ES-I3 (cell line): Measurements from ENCODE around the gene SOX18.

ENCODE experiments used
- H3K36me3 ChIP-seq: 2 replicates; pipeline ENCODE4 v1.6.1; 2013; ENCODE audit warnings: mild to moderate bottlenecking, low read length, control low read depth, moderate library complexity; ENCODE audit not compliant: insufficient read depth
- H3K4me1 ChIP-seq: 2 replicates; pipeline ENCODE4 v1.6.1; 2013; ENCODE audit warnings: mild to moderate bottlenecking, control low read depth, low read length; ENCODE audit not compliant: insufficient read depth
- H3K9ac ChIP-seq: 2 replicates; pipeline ENCODE4 v1.6.1; 2013; ENCODE audit warnings: low read depth, mild to moderate bottlenecking, low read length, moderate library complexity
- H3K9me3 ChIP-seq: 2 replicates; pipeline ENCODE4 v1.6.1; 2013; ENCODE audit warnings: mild to moderate bottlenecking, low read length, moderate library complexity; ENCODE audit not compliant: control insufficient read depth, insufficient read depth

Gene SOX18

DNA sequence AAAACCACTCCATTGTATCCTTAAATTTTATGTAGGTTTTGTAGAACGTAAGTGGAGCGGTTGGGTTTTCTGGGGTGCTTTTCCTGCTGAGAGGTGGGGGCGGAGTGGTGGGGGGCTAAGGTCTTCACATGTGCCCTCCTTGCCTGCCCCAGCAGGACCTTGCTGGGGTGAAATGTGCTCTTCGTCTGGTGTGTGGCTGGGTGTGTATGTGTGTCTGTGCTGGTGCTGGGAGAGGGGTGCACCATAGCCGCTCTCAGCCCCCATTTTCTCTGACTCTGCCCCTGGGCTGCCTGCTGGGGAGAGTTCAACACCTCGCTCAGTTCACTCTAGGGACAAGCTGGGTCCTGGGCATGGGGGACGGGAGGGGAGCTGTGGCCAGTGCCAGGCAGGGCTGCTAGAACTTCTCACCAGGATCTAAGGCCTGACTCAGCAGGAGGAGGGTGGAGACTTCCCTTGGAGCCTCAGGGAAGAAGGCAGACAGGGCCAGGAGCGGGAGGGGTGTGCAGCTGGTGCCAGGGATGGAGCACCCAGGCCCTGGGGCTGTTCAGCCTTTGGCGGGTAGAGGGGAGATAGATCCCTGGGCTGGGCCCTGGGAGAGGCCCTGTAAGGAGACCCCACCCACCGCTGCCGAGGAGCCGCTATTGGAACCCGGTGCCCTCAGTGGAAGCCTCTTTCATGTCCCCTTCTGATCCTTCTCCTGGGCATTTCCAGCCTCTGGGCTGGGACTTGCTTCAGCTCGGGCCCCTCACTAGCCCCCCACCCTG, 4.8 kb downstream of the SOX18 start:
- H3K9ac ChIP-seq: no peak overlapping the region

DNA sequence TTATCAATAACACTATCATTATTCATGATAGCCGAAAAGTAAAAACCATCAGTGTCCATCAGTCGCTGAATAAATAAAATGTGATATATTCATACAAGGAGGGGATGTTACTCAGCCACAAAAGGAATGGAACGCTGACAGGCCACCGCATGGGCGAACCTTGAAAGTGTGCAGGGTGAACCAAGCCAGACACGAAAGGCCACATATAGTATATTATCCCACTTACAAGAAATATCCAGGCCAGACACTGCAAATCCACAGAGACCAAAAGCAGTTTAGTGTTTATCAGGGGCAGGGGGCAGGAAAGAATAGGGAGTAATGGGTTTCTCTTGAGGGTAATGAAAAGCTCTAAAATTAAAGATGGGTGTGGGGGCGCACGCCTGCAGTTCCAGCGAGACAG, 5.7 kb downstream of the SOX18 start:
- H3K4me1 ChIP-seq: peaks cover 19% of the 10 kb centered on the region; the same call in 1 of the 2 replicates
- no peaks in the 10 kb centered on the region for H3K36me3 ChIP-seq
- no peak overlapping the region for H3K9ac ChIP-seq
- no peaks in the 10 kb centered on the region for H3K9me3 ChIP-seq

More for the DNA sequence above, 4.8 kb downstream of the SOX18 start:
- Histone ChIP-seq H3K4me1 (peaks cover 14% of the 10 kb centered on the region; the same call in 1 of the 2 replicates), H3K36me3 (no peaks in the 10 kb centered on the region), H3K9me3 (no peaks in the 10 kb centered on the region)

DNA sequence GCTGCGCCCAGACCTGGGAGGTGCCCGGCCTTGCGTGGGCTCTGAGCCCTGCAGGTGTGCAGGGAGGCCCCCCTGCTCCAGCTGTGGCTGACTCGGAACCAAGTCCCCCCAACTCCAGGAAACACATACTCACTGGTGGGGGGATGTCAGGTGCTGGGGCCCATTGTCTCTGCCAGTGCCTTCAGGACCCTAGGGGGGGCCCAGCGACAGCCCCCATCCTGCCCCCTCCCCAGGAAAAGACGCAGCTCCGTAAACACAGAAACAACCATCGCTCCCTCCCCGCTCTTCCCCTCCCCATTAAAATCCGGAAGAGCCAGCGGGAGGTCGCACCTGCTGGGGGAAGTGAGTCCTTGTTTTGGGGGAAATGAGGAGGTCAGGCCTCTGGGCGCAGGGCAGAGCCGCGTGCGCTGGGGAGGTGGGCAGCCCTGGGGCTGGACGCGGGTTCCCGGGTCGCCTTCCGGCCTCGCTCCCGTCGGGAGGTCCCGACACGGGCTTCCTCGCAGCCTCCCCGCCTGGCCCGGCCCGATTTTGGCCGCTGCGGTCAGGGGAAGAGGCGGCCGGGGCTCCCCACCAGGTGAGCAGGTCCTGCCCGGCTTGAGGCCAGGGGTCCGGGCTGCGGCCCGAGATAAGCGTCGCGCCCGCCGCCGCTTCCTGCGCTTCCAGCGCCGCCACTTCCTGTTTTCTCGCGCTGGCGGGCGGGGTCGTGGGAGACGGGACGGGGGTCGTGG, 7.2 kb downstream of the SOX18 start:
- H3K9ac ChIP-seq: peak overlapping the region; percentile 71; the same call in 1 of the 2 replicates
- no peaks in the 10 kb centered on the region for H3K36me3 ChIP-seq
- no peaks in the 10 kb centered on the region for H3K9me3 ChIP-seq
- H3K4me1 ChIP-seq: peaks cover 19% of the 10 kb centered on the region; the same call in 1 of the 2 replicates

GRCh38 chr20:64041781-64042053, 7.7 kb downstream of the SOX18 start:
- peaks cover 19% of the 10 kb centered on the region; the same call in 1 of the 2 replicates for H3K4me1 ChIP-seq
- no peaks in the 10 kb centered on the region for H3K9me3 ChIP-seq
- H3K9ac ChIP-seq: peak overlapping the region; percentile 71; the same call in 1 of the 2 replicates
- no peaks in the 10 kb centered on the region for H3K36me3 ChIP-seq

DNA sequence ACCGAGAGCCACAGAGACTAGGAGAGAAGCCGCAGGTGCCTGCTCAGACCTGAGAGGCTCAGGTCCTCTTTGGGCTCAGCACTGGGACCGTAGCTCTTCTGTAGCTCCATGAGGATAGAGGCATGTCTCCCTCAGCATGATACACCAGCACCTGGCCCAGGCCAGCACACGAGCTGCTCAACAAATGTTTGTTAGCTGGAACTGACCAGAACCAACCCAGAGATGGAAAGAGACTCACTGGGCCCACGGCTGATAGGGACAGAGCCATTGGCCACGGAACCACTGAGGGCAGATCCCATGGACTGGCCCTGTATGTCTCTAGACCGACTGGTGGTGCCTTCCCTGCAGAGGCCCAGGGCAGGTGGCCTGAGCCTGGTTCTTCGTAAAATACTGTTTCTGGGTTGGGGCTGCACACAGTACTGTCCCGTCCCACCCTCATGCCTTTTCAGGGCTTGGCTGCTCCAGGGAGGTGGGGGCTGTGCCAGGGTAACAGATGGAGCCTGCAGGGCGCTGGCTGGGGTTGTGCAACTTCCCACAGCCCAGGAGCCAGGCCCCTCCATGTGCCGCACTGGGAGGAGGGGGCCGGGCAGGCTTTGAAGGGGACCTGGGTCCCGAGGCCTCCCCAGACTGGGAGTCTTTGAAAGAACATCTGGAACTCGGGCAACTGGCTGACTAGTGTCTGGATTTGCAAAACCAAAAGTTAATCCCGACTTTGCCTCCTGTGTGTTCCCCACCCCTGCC, 8.2 kb downstream of the SOX18 start:
- H3K9me3 ChIP-seq: no peaks in the 10 kb centered on the region
- H3K36me3 ChIP-seq: no peaks in the 10 kb centered on the region
- H3K9ac ChIP-seq: no peak overlapping the region
- peaks cover 24% of the 10 kb centered on the region; the same call in 1 of the 2 replicates for H3K4me1 ChIP-seq

- Histone ChIP-seq H3K9me3 (no peaks in the 10 kb centered on the region), H3K9ac (no peak overlapping the region), H3K4me1 (peaks cover 25% of the 10 kb centered on the region; the same call in 1 of the 2 replicates)
Measured at GRCh38 chr20:64040231-64041039, 9.0 kb downstream of the SOX18 start.

DNA sequence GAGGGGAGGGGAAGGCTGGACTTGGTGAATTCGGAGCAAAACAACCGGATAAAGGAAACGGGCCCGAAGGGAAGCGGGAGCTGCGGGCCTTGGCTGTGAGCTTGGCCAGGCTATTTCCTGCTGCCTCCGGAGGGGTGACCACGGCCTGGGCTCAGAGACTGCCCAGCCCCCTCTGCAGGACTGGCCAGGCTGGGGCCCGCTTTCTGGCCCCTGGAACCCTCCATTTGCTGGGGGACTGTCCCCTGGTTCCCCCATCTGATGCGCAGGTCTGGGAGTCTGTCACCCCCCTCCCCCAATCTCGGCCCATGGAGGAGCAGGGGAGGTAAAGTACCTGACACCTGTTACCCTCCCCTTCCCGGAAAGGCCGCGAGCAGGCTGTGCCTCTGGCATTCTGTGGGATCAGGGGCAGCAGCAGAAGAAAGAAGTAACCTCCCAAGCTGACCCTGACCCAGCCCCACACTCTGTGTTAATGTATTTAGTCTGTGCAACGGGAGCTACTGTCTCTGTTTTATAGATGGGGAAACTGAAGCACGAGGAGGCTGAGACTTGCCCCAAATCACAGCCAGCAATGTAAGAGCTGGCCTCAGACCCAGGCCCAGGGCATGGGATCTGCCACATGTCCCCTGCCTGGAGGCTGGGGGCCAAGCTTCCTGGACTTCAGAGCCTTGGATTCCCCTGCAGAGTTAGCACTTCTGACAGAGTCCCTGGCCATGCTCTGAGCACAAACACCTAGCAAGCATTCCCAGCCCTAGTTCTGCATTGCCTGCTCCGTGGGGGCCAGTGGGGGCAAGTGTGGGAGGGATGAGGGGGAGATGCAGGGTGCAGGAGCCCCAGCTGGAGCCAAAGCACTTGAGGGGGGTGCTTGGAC, 9.9 kb downstream of the SOX18 start:
- Histone ChIP-seq H3K36me3 (no peaks in the 10 kb centered on the region), H3K9ac (peak overlapping the region; percentile 65), H3K4me1 (peaks cover 16% of the 10 kb centered on the region; the same call in 1 of the 2 replicates)

More at GRCh38 chr20:64040231-64041039, 9.0 kb downstream of the SOX18 start:
- no peaks in the 10 kb centered on the region for H3K36me3 ChIP-seq

DNA sequence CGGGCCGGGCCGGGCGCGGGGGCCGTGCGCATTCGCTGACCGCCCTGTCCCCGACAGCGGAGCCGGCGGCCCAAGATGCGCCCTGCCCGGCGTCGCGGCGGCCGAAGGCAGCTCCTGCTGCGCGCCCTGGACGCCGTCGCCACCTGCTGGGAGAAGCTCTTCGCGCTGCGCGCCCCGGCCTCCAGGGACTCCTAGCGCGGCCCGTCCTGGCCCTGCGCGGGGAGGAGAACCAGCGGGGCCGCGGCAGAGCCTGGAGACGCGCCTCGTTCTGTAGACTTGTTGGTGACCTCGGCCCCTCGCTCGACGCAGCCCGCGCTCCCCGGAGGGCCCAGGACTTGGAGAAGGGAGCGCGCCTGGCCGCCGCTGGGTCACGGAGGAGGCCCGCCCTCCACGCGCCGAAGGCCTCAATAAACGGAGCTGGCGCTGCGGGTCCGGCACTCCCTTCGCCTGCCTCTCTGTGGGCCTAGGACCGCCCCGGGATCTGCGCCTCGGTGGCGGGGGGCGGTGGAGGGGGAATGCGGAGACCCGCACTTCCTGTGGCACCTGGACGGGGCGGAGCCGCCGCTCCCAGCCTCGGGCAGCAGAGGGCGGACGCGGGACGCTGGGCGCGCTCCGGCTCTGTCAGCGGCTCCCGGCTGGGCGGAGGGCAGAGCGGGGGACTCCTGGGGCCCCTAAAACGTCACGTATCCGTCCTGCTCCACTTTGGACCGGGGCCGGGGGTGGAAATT, 10.7 kb downstream of the SOX18 start:
- H3K4me1 ChIP-seq: peaks cover 16% of the 10 kb centered on the region; the same call in 1 of the 2 replicates
- no peaks in the 10 kb centered on the region for H3K9me3 ChIP-seq
- no peaks in the 10 kb centered on the region for H3K36me3 ChIP-seq
- peak overlapping the region; percentile 65 for H3K9ac ChIP-seq

More for the DNA sequence above, 9.9 kb downstream of the SOX18 start:
- no peaks in the 10 kb centered on the region for H3K9me3 ChIP-seq

DNA sequence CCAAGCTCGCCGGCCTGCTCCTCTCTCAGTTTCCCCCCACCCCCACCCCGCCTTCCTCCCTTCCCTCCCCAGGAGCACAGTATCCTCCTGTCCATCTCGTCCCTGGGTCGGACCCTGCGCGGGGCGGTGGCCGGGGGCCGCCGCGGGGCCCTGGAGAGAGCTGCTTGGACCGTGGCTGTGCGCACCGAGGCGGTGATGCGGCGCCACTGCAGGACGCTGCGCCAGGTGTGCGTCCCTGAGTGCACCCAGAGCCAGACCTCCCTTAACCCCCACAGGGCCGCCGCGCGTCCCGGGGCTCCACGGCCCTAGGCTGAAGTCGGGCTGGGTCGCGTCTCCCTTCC, 11.2 kb downstream of the SOX18 start:
- Histone ChIP-seq H3K36me3 (no peaks in the 10 kb centered on the region), H3K9me3 (no peaks in the 10 kb centered on the region), H3K4me1 (peaks cover 16% of the 10 kb centered on the region; the same call in 1 of the 2 replicates), H3K9ac (peak overlapping the region; percentile 65)

DNA sequence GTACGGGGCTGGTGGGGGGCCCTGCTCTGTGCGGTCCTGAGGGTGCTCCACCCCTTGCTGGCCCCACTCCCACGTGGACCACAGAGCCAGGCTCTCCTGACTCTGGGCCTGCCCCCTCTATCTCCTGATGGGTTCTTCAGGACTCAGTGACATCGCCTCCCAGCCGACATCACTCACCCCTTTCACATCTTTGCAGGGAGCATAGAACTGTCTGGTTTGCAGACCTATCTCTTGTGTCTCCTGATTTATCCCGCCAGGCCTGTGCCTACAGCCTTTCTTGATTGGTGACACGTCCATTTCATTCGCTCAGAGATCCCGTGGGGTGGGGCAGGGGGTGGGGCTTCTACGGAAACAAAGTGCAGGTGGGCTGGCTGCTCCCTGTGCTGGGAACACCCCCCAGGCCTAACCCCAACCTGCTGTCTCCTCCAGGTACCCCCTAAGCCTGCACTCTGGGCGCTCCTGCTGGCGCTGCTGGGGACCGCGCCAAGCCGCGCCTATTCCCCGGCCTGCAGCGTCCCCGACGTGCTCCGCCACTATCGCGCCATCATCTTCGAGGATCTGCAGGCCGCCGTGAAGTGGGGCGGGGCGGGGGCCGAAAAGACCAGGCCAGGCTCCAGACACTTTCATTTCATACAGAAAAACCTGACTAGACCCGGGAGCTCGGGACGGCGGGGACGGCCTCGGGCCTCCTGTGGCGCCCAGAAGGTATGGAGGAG, 11.8 kb downstream of the SOX18 start:
- Histone ChIP-seq H3K4me1 (peaks cover 16% of the 10 kb centered on the region; the same call in 1 of the 2 replicates), H3K9ac (peak overlapping the region; percentile 65; the same call in 1 of the 2 replicates), H3K36me3 (no peaks in the 10 kb centered on the region), H3K9me3 (no peaks in the 10 kb centered on the region)

GRCh38 chr20:64037199-64037497, 12.3 kb downstream of the SOX18 start:
- peaks cover 16% of the 10 kb centered on the region; the same call in 1 of the 2 replicates for H3K4me1 ChIP-seq
- H3K9me3 ChIP-seq: no peaks in the 10 kb centered on the region
- no peak overlapping the region for H3K9ac ChIP-seq
- no peaks in the 10 kb centered on the region for H3K36me3 ChIP-seq
